GM21526 (cell line): ENCODE results near the gene FJX1.
"Not testable (repeated sequence)": the region's sequence is repeated elsewhere in the genome, so short reads cannot be mapped to it uniquely, and the experiment has no call there.

Source experiments
- ATAC-seq: cut with Tn5 transposase; IDR thresholded peaks from one replicate; pipeline ENCODE4 v1.9.1; 2021; ENCODE audit warnings: moderate library complexity; ENCODE audit not compliant: unreplicated experiment, low FRiP score

Gene FJX1

DNA sequence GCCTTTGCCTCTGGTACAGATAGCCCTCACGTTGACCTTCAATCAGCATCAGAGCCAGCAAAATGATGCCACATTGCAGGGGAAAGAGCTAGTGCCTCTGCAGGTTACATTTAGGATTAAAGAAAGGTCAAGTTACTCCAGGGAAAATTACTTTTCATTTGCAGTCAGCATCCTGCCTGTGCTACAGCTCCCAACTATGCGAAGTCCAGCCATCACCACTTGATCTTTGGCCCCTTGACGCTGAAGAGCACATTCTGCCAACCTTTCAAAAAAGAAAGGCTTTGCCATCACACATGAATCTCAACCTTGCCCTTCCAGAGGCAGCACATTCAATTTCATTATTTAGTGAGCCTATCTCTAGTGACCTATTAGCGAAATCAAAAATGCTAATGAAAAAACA is 11.3 kb downstream of the FJX1 start:
- ATAC-seq, result no peak

DNA sequence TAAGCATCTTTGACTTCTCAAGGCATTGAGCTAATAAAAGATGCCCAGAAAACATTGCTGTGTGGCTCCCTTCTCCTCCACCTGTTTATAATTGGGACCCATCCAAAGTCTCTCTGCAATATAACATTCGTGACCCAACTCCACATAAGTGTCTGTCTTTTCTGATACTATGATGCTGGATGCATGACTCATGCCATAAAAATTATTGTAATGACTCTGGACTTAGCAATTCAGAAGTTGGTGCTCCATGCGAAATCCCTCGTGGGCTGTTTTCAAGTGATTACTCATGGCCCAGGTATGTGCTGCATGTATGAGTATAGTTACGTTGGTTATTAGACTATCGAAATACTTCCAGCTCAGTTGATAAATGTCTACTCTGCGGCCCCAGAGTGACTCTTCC is 11.7 kb downstream of the FJX1 start:
- no peak for ATAC-seq

DNA sequence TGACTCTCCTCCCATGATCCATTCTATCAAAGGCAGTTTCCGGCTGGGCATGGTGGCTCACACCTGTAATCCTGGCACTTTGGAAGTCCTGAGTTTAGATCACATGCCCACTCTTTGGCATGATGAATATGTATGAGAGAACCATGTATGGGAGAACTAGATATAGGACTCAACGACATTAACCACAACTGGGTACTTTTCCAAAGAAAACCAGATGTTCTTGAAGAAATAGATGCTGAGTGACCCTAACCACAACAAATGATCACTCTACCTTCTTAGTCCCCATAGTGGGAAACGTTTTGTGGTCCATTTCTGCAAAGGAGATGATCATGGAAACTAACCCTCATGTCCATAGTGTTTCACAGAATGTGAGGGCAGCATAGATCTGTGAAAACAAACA is 13.6 kb downstream of the FJX1 start:
- no peak for ATAC-seq

DNA sequence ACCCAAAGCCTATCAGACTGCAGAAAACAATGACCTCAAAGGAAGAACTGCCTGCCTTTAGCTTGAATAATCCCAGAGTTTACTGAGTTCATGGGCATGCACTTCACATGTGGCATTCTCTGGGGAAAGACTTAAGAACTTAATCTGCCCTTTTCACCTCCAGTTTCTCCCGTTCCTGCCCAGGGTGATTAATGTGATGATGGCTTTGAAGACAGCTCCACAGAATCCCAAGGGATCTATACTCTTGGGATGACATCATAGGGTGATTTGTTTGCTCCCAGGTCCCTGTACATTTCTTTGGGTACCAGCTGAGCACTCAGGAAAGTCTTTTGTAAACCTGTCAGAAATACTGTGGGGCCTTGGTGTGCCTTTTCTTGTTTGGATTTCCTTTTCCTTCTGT is 14.0 kb downstream of the FJX1 start:
- ATAC-seq, result no peak

DNA sequence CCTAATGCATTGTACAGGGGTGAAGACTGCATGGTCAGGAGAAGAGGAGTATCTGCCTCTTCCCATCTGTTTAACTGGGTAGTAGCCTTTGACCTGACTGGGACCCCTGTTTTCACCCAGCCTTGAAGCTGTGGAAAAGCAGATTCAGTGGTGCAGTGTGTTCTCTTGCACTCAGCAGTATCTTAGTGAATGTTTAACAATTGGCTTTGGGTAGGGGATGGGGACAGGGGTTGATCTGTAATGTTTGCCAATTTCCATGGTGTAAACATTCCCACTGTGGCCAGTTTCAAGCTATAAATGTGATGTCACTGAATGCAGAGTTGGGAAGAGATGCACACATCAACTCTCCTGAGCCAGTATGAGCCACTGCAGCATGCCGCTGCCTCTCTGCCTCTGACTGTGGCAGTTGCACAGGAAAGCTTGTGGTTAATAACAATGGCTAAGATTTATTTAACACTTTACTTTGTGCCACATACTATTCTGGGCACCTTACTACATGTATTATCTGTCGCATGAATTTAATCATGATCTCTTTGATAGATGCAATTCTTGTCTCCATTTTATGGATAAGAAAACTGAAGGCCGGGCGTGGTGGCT is 15.7 kb downstream of the FJX1 start:
- ATAC-seq, result no peak

DNA sequence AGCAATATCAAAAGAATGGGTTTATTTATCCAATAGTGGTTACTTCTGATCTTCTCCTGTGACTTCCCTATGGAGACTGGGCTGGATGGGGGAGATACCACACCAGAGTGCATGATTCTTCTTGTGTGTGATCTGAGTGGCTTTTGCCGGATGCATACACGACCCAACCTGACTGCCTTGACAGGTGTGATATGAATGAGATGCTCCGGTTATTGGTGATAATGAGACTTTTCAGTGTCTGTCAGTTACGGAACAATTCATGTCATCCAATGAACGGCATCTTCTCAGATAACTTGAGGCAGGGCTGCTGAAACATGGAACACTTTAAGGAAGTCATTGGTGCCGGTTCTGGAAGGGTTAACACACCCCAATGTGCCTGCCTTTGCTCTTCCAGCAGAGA is 17.7 kb downstream of the FJX1 start:
- ATAC-seq, result no peak

DNA sequence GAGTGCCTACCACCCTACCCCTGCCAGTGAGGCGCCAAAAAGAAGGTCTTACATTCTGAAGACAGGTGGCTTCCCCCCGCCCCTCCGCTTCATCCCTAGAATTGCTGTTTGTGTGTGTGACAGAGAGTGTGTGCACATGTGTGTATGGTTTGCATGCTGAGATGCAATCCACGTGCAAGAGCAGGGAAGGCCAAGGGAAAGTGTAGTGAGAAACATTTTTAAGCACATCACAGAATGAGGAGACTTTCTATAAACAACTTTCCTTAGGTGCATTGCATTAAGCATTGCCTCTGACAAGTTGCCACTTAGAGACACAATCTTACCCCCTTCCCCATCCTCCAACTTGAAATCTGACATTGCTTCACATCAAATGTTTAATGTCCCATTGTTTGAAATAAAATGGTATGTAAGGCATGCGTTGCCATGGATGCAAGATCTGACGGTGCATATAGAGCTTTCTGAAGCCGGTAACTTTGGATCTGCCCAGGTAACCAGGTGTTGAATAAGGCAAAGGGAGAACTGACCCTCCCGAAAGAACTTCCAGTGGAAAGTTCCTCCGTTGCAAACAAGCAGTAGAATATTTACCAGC is 21.4 kb downstream of the FJX1 start:
- no peak for ATAC-seq

DNA sequence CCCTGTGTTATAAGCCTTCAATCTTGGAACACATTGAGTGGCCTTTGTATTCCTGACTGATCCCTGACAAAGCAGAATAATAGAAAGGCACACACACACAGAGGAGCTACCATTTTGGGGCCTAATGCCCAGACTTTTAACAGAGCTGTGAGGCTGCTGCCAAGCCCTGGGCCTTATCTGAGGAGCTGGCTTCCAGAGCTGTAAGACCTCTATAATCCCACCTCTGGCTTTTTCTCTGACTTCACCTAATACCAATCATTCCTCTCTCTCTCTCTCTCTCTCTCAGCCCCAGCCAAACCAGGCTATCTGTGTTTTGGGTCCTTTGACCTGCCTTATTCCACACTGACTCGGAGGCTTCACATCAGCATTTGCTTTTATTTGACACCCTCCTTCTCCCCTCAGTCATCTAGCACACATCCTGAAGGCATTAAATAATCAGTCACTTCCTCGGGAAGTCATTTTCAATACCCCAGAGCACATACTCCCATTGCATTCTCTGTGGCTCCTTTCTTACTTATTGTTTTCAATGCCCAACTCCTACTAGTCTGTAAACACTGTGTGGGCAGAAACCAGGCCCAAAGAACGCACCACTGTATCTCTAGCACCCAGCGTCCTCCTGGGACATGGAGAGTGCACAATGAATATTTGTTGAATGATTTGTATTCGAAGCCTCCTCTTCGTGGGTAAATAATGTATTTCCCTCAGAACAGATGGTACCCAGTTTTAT is 23.1 kb downstream of the FJX1 start:
- ATAC-seq, result no peak

DNA sequence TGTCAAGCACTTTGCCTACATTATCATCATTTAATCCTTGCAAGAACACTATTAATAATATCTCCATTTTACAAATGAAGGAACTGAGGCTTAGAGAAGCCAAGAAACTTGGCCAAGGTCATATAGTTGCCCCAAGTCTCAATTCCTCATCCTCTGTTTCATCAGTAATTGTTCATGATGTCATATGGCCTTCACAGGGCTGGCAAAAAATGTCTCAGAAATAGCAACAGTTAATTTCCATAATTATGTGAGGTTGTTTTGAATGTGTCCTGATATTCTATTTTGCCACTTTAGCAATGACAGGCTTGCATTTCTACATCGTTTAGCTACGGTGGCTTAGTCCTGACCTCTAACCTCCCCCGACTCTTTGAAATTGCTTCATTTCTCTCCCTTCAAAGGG is 23.7 kb downstream of the FJX1 start:
- no peak for ATAC-seq

DNA sequence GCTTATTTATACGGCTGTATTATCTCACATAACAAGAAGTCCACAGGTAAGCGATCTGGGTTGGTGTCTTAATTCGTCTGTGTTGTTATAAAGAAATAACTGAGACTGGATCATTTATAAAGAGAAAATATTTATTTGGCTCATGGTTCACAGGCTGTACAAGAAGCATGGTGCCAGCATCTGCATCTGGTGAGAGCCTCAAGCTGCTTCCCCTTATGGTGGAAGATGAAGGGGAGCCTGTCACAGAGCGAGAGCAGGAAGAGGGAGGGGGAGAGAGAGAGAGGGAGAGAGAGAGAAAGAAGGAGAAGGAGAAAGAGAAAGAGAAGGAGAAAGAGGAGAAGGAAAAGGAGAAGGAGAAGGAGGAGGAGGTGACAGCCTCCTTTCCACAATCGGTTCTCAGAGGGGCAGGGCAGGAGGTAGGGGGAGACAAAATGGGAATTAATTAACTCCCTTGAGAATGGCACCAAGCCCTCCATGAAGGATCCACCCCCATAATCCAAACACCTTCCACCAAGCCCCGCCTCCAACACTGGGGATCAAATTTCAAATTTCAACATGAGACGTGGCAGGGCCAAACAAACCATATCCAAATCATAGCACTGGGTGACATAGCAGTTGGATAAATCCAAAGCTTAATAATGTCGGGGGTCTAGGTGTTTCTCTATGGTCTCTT is 29.3 kb downstream of the FJX1 start:
- no peak for ATAC-seq

DNA sequence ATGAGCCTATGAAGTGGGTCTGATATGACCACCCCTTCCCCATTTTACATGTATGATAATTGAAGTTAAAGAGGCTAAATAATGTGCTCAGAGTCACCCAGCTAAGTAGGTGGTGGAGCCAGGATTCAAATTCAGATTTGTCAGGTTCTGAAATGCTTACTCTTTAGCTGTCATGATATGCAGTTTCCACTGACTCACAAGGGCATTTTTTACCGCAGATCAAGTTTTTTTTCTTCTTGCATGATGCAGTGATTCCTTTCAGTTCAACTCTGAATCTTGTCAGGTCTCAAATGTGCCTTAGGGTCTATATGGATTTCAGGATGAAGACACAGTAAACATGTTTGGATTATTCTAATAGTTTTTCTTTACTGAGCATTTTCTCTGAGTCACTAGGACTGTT is 31.7 kb downstream of the FJX1 start:
- ATAC-seq, result no peak

DNA sequence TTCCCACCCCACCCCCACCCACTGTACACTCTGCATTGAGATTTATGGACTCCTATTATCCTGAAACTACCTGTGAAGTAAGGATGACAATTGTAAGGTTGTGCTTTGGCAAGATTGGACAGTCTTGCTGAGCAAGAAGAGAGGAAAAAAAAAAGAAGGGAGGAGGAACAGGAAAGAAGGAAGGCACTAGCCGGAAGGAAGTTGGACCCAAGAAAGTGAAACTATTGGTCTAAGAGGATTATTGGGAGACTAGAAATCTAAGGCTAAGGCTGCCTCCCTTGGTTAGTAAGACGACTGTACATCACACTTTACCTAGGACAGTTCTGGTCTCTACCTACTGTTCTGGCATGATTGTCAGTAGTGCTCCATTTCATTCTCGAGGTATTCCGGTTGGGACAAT is 32.2 kb downstream of the FJX1 start:
- ATAC-seq, result no peak

DNA sequence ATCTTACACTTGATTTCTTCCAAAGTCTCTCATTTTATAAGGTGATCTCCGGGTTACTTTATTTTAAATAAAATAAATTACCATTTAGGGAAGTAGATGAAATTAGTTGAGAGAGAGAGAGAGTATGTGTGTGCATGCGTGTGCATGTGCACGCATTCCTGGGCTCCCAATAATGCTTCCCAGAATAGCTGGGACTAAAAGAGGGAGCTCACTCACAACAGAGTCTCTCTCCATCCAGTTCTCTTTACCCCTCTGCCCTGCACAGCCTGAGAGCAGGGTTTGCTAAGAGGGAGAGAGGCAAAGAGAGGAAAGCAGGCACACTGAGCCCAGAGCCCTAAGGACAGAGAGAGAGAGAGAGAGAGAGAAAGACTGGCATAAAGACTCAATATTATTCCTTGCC is 33.0 kb downstream of the FJX1 start:
- no peak for ATAC-seq

DNA sequence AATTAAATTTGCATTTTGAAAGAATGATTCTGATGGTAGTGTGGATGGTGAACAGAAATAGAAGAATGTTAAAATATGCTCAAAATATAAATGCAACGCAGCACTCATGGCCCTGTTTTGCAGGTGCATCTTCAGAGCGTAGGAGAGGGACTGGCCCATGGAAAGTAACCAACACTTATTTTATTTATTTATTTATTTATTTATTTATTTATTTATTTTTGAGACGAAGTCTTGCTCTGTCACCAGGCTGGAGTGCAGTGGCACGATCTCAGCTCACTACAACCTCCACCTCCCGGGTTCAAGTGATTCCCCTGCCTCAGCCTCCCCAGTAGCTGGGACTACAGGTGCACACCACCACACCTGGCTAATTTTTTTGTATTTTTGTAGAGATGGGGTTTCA is 34.5 kb downstream of the FJX1 start:
- ATAC-seq, result not testable (repeated sequence)

DNA sequence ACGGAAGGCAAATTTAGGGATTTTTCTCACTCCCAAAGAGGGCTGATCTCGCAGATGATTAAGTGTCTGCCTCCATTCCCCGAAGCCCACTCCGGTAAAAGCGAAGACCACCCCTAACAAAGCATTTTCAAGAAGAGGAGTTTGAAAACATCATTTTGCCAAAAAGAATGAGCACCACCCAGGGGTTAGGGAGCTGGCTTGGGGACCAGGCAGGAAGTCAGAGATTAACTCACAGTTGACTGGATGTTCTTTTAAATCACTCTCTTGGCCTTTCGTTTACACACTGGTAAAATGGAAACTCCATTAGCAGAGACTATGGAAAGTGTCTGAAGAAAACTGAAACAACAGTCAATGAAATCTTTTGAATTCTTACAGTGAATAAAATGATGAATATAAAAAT is 36.5 kb downstream of the FJX1 start:
- no peak for ATAC-seq

DNA sequence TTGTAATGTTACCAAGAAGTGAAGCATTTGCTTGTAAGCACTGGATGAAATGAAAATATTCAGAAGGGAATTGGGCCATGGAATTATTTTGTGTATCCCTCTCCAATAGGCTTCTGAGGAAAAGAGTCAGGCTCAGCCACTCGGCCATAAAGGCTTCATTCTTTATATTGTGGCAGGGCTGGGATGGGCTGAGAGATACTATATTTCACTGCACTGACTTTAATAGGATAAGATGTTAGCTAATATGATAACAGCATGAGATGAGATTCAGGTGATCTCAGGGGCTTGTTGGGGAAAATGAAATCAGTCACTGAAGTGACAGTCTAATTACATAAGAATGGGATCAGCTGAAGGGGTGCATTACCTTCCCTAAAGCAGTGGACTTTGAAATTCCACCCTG is 37.0 kb downstream of the FJX1 start:
- no peak for ATAC-seq

DNA sequence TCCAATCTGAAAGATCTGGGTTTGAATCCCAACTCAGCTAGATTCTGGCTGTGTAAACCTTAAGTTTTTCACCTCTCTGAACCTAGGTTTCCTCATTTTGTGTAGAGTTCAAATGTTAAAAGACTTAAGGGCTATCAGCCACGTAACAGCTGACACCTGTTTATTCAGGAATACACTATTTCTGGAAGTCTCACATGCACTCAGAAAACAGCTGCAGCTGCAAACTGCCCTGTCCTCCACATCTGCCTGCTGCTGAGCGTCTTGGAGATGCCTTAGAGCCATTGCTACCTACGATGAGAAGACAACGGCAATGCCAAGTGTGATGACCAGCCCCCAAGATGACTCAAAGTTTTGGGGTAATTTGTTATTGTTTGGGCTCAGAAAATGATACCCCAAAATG is 37.6 kb downstream of the FJX1 start:
- no peak for ATAC-seq

DNA sequence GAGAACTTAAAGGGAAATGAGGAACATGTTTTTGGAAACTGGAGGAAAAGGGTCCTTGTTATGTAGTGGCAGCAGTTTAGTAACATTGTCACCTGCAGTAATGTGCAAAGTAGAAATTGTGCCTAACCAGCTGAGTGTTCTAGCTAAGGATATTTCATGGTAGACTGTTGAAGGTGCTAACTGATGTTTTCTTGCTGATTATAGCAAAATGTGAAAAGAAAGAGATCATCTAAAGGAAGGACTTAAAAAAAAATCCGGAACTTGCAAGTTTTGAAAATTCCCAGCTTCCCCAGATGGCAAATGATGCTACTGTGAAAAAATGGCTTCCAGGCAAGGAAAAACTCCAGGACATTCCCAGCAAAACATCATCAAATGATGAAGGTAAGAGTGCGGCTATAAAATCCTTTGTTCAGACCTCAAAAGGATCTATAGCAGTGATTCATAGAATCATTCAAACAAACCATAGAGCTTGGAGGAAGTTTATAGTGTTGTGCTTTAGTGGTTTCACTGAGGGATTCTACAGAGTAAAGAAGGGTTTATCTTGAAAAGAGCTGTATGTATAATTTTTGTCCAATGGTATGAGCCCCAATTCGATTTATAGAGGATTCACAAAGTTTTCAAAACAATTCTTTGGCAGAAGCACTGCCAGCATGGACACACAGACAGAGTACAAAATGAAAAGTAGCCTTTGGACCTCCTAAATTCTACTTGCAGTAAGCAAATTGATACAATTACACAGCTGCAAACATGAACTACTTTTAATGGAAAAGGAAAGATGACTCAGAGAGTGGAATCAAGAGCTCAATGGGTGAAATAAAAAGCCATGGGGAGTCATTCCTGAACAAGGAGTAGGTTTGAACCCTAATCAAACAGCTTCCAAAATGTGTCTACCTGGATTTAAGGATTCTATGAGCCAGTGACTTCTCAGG is 40.0 kb downstream of the FJX1 start:
- ATAC-seq, result no peak

DNA sequence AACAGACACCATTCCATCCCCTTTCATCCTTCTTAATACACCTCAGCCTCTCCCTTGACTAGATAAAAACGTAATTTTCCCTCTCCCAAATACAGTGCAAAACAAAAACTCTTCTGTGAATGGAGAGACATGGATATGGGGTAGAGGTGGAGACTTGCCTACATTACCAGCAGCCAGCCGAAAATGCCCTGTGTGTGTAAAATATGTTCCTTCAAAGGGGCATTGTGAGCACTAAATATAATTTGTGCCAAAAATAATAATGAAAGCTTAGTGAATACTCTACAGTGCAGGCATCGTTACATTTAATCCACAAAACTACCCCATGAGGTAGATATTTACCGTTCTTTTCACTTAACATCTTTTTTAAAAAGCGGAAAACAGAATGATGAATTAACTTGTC is 43.3 kb downstream of the FJX1 start:
- ATAC-seq, result no peak

DNA sequence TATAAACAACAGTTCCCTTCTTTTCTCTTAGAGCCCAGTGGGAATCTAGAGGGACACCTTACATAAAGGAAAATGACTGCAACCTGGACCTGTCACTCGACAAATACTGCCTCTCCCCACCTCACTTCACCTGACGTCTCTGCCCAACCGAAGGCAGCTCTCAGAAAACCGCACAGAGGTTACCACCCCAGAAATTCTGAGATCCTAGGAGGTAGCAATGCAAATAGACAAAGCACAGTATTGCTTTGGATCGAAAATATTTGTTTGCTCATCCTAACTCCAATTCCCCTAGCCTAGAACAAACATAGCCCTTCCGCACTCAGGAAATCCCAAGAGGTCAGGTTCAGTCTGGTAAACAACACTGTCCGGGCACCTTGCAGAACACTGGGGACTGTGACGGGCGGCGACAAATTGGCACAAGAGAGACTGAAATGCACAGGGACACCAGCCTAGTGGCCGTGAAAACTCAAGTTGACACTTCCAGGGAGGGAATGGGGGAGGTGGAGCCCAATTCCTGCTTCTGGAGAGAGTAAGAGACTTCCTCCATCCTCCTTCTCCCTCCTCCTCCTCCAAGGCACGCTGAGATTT is 43.9 kb downstream of the FJX1 start:
- ATAC-seq, result peak; percentile 40
